ENCODE measurements around the gene LRRC8D. TPM values are rescaled to one million over a fixed set of nuclear protein-coding genes. Genes with fewer than 3 reads are reported as not detected.

The LRRC8D gene
- total and polyA plus RNA-seq, 2 experiments from 2014 or later = 23.6 to 48.8 TPM

DNA sequence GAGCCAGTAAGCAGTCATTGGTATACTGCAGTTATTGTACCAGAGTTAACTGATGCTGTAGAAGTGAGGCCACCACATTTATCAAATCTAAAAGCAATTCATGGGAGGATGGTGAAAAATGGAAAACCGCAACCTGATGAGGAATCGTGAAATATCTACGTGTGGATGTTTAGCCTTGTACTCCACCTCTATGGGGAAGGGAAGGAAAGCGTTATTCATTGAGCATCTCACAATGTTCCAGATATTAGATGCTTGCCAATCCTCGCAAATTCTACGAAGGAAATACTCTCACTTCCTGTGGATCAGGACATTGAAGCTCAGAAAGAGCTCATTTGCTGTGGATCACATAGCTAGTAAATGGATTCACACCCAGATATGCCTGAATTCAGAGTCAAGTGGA lies 77.3 kb downstream of the LRRC8D start:
- ATAC-seq (no peak), DNase-seq (ENCODE audit: low spot score) (no peak)
- TF ChIP-seq, protein P1, sequence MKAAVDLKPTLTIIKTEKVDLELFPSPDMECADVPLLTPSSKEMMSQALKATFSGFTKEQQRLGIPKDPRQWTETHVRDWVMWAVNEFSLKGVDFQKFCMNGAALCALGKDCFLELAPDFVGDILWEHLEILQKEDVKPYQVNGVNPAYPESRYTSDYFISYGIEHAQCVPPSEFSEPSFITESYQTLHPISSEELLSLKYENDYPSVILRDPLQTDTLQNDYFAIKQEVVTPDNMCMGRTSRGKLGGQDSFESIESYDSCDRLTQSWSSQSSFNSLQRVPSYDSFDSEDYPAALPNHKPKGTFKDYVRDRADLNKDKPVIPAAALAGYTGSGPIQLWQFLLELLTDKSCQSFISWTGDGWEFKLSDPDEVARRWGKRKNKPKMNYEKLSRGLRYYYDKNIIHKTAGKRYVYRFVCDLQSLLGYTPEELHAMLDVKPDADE (IDR thresholded peaks at IDR 0.05) = no peak
- TF ChIP-seq, protein P2, sequence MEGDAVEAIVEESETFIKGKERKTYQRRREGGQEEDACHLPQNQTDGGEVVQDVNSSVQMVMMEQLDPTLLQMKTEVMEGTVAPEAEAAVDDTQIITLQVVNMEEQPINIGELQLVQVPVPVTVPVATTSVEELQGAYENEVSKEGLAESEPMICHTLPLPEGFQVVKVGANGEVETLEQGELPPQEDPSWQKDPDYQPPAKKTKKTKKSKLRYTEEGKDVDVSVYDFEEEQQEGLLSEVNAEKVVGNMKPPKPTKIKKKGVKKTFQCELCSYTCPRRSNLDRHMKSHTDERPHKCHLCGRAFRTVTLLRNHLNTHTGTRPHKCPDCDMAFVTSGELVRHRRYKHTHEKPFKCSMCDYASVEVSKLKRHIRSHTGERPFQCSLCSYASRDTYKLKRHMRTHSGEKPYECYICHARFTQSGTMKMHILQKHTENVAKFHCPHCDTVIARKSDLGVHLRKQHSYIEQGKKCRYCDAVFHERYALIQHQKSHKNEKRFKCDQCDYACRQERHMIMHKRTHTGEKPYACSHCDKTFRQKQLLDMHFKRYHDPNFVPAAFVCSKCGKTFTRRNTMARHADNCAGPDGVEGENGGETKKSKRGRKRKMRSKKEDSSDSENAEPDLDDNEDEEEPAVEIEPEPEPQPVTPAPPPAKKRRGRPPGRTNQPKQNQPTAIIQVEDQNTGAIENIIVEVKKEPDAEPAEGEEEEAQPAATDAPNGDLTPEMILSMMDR (conservative IDR thresholded peaks at IDR 0.05; ENCODE audit: low read depth in 2 of 2) = no peak
- TF ChIP-seq JUNB (IDR thresholded peaks at IDR 0.05; ENCODE audit: unreplicated experiment) (no peak), EZH2 (IDR thresholded peaks at IDR 0.05; ENCODE audit: low read depth, unreplicated experiment) (no peak), ZNF331 (CRISPR knock-in tag; IDR thresholded peaks at IDR 0.05; ENCODE audit: low read depth) (no peak), POLR2AphosphoS5 (IDR thresholded peaks at IDR 0.05; ENCODE audit: low read depth) (no peak), NANOG (IDR thresholded peaks at IDR 0.05; ENCODE audit: borderline replicate concordance) (no peak), ZNF114 (CRISPR knock-in tag; IDR thresholded peaks at IDR 0.05) (no peak), STAT1 (IDR thresholded peaks at IDR 0.05; ENCODE audit: unreplicated experiment) (no peak), EZH2phosphoT487 (IDR thresholded peaks at IDR 0.05; ENCODE audit: unreplicated experiment) (no peak), CREB1 (CRISPR knock-in tag; IDR thresholded peaks at IDR 0.05; ENCODE audit: low read depth) (no peak)
- TF ChIP-seq, protein P3, sequence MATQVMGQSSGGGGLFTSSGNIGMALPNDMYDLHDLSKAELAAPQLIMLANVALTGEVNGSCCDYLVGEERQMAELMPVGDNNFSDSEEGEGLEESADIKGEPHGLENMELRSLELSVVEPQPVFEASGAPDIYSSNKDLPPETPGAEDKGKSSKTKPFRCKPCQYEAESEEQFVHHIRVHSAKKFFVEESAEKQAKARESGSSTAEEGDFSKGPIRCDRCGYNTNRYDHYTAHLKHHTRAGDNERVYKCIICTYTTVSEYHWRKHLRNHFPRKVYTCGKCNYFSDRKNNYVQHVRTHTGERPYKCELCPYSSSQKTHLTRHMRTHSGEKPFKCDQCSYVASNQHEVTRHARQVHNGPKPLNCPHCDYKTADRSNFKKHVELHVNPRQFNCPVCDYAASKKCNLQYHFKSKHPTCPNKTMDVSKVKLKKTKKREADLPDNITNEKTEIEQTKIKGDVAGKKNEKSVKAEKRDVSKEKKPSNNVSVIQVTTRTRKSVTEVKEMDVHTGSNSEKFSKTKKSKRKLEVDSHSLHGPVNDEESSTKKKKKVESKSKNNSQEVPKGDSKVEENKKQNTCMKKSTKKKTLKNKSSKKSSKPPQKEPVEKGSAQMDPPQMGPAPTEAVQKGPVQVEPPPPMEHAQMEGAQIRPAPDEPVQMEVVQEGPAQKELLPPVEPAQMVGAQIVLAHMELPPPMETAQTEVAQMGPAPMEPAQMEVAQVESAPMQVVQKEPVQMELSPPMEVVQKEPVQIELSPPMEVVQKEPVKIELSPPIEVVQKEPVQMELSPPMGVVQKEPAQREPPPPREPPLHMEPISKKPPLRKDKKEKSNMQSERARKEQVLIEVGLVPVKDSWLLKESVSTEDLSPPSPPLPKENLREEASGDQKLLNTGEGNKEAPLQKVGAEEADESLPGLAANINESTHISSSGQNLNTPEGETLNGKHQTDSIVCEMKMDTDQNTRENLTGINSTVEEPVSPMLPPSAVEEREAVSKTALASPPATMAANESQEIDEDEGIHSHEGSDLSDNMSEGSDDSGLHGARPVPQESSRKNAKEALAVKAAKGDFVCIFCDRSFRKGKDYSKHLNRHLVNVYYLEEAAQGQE (IDR thresholded peaks at IDR 0.05; ENCODE audit: unreplicated experiment) = no peak
- TF ChIP-seq, protein P4, sequence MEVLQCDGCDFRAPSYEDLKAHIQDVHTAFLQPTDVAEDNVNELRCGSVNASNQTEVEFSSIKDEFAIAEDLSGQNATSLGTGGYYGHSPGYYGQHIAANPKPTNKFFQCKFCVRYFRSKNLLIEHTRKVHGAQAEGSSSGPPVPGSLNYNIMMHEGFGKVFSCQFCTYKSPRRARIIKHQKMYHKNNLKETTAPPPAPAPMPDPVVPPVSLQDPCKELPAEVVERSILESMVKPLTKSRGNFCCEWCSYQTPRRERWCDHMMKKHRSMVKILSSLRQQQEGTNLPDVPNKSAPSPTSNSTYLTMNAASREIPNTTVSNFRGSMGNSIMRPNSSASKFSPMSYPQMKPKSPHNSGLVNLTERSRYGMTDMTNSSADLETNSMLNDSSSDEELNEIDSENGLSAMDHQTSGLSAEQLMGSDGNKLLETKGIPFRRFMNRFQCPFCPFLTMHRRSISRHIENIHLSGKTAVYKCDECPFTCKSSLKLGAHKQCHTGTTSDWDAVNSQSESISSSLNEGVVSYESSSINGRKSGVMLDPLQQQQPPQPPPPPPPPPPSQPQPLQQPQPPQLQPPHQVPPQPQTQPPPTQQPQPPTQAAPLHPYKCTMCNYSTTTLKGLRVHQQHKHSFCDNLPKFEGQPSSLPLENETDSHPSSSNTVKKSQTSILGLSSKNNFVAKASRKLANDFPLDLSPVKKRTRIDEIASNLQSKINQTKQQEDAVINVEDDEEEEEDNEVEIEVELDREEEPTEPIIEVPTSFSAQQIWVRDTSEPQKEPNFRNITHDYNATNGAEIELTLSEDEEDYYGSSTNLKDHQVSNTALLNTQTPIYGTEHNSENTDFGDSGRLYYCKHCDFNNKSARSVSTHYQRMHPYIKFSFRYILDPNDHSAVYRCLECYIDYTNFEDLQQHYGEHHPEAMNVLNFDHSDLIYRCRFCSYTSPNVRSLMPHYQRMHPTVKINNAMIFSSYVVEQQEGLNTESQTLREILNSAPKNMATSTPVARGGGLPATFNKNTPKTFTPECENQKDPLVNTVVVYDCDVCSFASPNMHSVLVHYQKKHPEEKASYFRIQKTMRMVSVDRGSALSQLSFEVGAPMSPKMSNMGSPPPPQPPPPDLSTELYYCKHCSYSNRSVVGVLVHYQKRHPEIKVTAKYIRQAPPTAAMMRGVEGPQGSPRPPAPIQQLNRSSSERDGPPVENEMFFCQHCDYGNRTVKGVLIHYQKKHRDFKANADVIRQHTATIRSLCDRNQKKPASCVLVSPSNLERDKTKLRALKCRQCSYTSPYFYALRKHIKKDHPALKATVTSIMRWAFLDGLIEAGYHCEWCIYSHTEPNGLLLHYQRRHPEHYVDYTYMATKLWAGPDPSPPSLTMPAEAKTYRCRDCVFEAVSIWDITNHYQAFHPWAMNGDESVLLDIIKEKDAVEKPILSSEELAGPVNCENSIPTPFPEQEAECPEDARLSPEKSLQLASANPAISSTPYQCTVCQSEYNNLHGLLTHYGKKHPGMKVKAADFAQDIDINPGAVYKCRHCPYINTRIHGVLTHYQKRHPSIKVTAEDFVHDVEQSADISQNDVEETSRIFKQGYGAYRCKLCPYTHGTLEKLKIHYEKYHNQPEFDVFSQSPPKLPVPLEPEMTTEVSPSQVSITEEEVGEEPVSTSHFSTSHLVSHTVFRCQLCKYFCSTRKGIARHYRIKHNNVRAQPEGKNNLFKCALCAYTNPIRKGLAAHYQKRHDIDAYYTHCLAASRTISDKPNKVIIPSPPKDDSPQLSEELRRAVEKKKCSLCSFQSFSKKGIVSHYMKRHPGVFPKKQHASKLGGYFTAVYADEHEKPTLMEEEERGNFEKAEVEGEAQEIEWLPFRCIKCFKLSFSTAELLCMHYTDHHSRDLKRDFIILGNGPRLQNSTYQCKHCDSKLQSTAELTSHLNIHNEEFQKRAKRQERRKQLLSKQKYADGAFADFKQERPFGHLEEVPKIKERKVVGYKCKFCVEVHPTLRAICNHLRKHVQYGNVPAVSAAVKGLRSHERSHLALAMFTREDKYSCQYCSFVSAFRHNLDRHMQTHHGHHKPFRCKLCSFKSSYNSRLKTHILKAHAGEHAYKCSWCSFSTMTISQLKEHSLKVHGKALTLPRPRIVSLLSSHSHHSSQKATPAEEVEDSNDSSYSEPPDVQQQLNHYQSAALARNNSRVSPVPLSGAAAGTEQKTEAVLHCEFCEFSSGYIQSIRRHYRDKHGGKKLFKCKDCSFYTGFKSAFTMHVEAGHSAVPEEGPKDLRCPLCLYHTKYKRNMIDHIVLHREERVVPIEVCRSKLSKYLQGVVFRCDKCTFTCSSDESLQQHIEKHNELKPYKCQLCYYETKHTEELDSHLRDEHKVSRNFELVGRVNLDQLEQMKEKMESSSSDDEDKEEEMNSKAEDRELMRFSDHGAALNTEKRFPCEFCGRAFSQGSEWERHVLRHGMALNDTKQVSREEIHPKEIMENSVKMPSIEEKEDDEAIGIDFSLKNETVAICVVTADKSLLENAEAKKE (CRISPR knock-in tag; IDR thresholded peaks at IDR 0.05) = no peak
- no peak overlapping the region for H3K27ac ChIP-seq (ENCODE audit: low read depth)
- Mint-ChIP-seq H3K9me3 (no peaks in the 10 kb centered on the region), H3K27me3 (ENCODE audit: insufficient read depth, low read depth, poor library complexity) (peaks cover 3% of the 10 kb centered on the region), H3K4me1 (peaks cover 53% of the 10 kb centered on the region), H3K27ac (no peak overlapping the region), H3K4me3 (no peak overlapping the region), H3K36me3 (ENCODE audit: low read depth) (no peaks in the 10 kb centered on the region; the same call in 2 of the 3 replicates)
- H4K20me1 ChIP-seq (replicated peaks; ENCODE audit: insufficient read depth) = no peaks in the 10 kb centered on the region; the same call in 1 of the 2 replicates
- no peaks in the 10 kb centered on the region; the same call in 1 of the 2 replicates for H3K36me3 ChIP-seq (ENCODE audit: insufficient read depth)
- no peaks in the 10 kb centered on the region for H3K9me2 ChIP-seq (ENCODE audit: insufficient read depth)
- H3K79me2 ChIP-seq (replicated peaks; ENCODE audit: insufficient read depth) = peaks cover 34% of the 10 kb centered on the region
- 0 out of 2 replicates have a peak, but pooled peaks cover 7% of the 10 kb centered on the region for H3F3A ChIP-seq (replicated peaks; ENCODE audit: low read depth)
- no peak overlapping the region for H2AFZ ChIP-seq
- H3K4me1 ChIP-seq (ENCODE audit: insufficient read depth) = peaks cover 15% of the 10 kb centered on the region
- H3K4me2 ChIP-seq = no peak overlapping the region; the same call in 1 of the 2 replicates
- H3K4me3 ChIP-seq = no peak overlapping the region
- no peaks in the 10 kb centered on the region for H3K27me3 ChIP-seq (ENCODE audit: insufficient read depth)
